Measurements from ENCODE around the gene POR. TPM values are rescaled to one million over a fixed set of nuclear protein-coding genes. Genes with fewer than 3 reads are reported as not detected.

POR gene
- total and polyA plus RNA-seq, 2 of the 8 experiments (the other 6 are each of a cell fraction or from before 2014, with no cell fraction given): 98.7 to 144 TPM

- TF ChIP-seq ATF2 (IDR thresholded peaks at IDR 0.05; ENCODE audit: low read length) (no peak), MAX (IDR thresholded peaks at IDR 0.05) (no peak), HDAC2 (IDR thresholded peaks at IDR 0.05; ENCODE audit: borderline replicate concordance in 1 of 2, low read depth in 2 of 2, low read length in 2 of 2) (no peak), TBP (IDR thresholded peaks at IDR 0.05; ENCODE audit: low read depth, low read length) (no peak)
Observed at GRCh38 chr7:75981203-75981452, 66.2 kb downstream of the POR start (continued).
